Measurements from ENCODE around the gene NPR2. TPM values are rescaled to one million over a fixed set of nuclear protein-coding genes. Genes with fewer than 3 reads are reported as not detected.

Gene NPR2
- total RNA-seq, 4 donors from 2014 or later, result 0.08 to 12.2 (median 1.8) TPM

DNA sequence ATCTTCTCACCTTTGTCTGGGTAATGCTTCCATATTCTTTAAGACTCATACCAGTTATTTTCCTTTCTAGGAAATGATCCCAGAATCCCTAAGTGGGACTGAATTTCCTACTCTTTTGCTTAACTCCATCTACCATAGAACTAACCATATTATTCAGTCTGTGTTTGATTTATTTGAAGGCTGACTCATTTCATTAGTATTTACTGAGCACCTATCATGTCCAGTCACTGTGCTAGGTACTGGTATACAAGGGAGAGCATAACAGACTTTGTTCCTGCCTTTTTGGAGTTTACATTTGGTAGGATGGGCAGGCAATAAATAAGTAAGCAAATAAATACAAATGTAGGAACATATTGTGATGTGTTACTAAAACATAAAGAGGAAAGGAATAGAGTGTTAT lies 4.3 kb downstream of the NPR2 start:
- no peak for DNase-seq
- H3K4me1 ChIP-seq, result peaks cover 5 to 36% (median 15%) of the 10 kb centered on the region in 3 donors
- intact Hi-C loops (cut with DNase I), result no loop called here
- no peak overlapping the region for H3K27ac ChIP-seq
- H3K27me3 ChIP-seq, result peaks cover 0 to 23% (median 0%) of the 10 kb centered on the region in 4 donors
- TF ChIP-seq, protein P1, sequence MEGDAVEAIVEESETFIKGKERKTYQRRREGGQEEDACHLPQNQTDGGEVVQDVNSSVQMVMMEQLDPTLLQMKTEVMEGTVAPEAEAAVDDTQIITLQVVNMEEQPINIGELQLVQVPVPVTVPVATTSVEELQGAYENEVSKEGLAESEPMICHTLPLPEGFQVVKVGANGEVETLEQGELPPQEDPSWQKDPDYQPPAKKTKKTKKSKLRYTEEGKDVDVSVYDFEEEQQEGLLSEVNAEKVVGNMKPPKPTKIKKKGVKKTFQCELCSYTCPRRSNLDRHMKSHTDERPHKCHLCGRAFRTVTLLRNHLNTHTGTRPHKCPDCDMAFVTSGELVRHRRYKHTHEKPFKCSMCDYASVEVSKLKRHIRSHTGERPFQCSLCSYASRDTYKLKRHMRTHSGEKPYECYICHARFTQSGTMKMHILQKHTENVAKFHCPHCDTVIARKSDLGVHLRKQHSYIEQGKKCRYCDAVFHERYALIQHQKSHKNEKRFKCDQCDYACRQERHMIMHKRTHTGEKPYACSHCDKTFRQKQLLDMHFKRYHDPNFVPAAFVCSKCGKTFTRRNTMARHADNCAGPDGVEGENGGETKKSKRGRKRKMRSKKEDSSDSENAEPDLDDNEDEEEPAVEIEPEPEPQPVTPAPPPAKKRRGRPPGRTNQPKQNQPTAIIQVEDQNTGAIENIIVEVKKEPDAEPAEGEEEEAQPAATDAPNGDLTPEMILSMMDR (IDR thresholded peaks at IDR 0.05), result no peak
- TF ChIP-seq POLR2A (IDR thresholded peaks at IDR 0.05), result no peak
- no peaks in the 10 kb centered on the region for H3K9me3 ChIP-seq
- H3K4me3 ChIP-seq, result no peak overlapping the region
- peaks cover 0 to 7% (median 0%) of the 10 kb centered on the region in 3 donors for H3K36me3 ChIP-seq

DNA sequence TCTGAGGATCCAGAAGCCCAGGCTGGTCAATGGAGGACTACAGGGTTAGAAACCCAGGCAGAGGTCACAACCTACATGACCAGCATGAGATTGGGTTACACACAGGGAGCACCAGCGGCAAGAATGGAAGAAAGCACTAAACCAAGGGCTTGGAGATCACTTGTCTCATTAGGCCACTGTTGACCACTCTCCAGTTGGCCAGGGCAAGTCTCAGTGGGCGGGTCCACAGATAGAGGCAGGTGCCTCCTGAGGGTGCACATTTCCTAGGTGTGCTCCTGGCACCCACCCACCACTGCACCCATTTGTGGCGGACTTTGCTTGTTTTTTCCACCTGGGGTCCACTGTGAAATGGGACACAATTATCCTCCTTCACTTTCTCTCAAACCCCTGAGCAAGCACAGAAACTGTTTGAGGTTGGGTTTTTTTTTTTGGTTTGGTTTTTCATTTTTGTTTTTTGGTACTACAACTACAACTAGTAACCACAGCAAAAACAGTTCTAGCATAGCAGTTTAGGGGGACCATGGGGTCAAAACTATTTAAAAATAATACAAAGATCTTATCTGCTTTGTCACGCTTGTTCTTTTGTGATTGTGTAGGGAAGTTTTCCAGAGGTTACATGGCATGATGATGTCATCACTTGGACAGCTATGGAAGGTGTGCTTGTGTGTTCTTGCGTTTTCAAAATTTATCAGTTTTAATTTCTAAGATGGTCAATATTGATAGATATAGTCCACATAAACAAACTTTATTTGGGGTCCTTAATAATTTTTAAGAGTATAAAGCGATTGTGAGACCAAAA lies 6.1 kb downstream of the NPR2 start:
- peaks cover 0 to 24% (median 0%) of the 10 kb centered on the region in 3 donors for H3K36me3 ChIP-seq
- H3K9me3 ChIP-seq, result no peaks in the 10 kb centered on the region
- 82 to 90% methylated on average over 6 of the region's 6 CpGs for WGBS, 2 donors
- intact Hi-C loops (cut with DNase I), result no loop called here
- H3K4me3 ChIP-seq, result no peak overlapping the region
- TF ChIP-seq POLR2A (IDR thresholded peaks at IDR 0.05), result no peak
- TF ChIP-seq, protein P1 (IDR thresholded peaks at IDR 0.05), result no peak
- H3K27me3 ChIP-seq, result peaks cover 0 to 5% (median 0%) of the 10 kb centered on the region in 4 donors
- no peak overlapping the region for H3K27ac ChIP-seq
- peaks cover 0 to 18% (median 12%) of the 10 kb centered on the region in 3 donors for H3K4me1 ChIP-seq
- no peak for DNase-seq

DNA sequence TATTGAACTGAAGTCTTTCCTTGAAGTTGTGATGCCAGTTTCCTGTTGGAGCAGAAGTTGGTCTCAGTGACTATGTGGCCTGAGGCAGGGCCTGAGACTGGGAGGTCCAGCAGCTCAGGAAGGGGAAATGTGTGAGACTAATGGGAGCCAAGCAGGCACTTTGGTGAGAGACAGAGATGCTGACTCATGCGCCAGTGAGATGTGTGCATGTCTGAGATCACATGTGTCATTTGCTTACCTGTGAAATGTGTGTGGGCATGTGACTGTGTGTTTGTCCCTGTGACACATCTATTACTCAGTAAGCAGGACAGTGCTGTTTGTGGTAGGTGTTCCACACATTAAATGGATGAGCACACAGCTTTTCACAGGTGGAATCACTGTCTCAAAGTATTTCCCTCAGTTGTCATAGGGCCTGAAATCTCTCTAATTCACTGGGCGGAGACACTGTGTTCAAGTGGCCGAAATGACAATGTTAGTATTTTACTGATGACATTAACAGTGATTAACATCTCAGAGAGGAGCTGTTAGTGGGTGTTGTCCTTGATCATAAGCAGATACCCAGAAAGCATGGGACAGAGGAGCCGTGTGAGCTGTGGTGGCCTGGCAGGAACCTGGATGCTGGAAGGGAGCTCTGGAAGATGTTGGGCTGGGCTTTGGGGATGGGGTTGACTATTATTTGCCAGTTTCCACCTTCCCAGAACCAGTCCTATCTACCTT lies 7.4 kb downstream of the NPR2 start:
- no peak for TF ChIP-seq POLR2A (IDR thresholded peaks at IDR 0.05)
- TF ChIP-seq, protein P1 (IDR thresholded peaks at IDR 0.05), result no peak
- Histone ChIP-seq H3K27me3 (no peaks in the 10 kb centered on the region), H3K36me3 (peaks cover 0 to 27% (median 0%) of the 10 kb centered on the region in 3 donors), H3K4me3 (no peak overlapping the region), H3K27ac (no peak overlapping the region), H3K4me1 (peaks cover 0 to 5% (median 5%) of the 10 kb centered on the region in 3 donors), H3K9me3 (no peaks in the 10 kb centered on the region)
- 60 to 82% methylated on average over 4 of the region's 4 CpGs for WGBS, 2 donors
- intact Hi-C loops (cut with DNase I), result no loop called here
- DNase-seq, result no peak

DNA sequence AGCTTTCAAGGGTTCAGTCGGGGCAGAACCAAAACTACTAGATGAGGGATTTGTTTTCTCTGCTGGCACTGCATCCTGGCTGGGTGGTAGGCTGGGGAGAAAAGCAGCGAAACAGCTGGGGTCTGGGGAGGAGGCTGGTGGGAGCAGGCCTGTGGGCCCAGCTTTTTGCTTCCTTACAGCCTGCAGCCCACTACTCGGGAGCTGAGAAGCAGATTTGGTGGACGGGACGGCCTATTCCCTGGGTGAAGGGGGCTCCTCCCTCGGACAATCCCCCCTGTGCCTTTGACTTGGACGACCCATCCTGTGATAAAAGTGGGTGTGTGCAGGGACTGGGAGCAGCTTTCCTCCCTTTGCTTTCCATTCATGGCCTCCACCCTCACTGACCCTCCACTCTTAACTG lies 9.1 kb downstream of the NPR2 start:
- intact Hi-C loops (cut with DNase I), result no loop called here
- TF ChIP-seq POLR2A (IDR thresholded peaks at IDR 0.05), result no peak
- TF ChIP-seq, protein P1 (IDR thresholded peaks at IDR 0.05), result no peak
- Histone ChIP-seq H3K27me3 (no peaks in the 10 kb centered on the region), H3K4me3 (no peak overlapping the region), H3K4me1 (no peaks in the 10 kb centered on the region), H3K27ac (no peak overlapping the region), H3K9me3 (no peaks in the 10 kb centered on the region), H3K36me3 (peaks cover 0 to 32% (median 0%) of the 10 kb centered on the region in 3 donors)
- DNase-seq, result no peak
- 82 to 89% methylated on average over 6 to 7 of the region's 7 CpGs for WGBS, 2 donors

Measured in esophagus squamous epithelium (tissue), 5 donors.